Neural cell (in vitro differentiated cells): Measurements from ENCODE around the gene PHF11. TPM values are rescaled to one million over a fixed set of nuclear protein-coding genes. Genes with fewer than 3 reads are reported as not detected.

Source experiments
- H2AFZ ChIP-seq: fragments of 200-600, 300-800 bp; sonication (generic), shearing (Covaris generic); 2 replicates; pipeline ENCODE4 v1.6.0; 2014; ENCODE audit warnings: low read depth, mild to moderate bottlenecking, antibody characterized with exemption, low read length, moderate library complexity
- H3F3A ChIP-seq: fragments of 200-600 bp; shearing (Covaris generic); 2 replicates; pipeline ENCODE4 v1.6.1; 2016; ENCODE audit warnings: mild to moderate bottlenecking, moderate library complexity, mixed read lengths, antibody characterized with exemption, low read length; ENCODE audit not compliant: insufficient read depth, poor library complexity, severe bottlenecking
- H3K27ac ChIP-seq: fragments of 200-600, 300-800 bp; sonication (generic), shearing (Covaris generic); 2 replicates; pipeline ENCODE4 v1.5.1; 2014; ENCODE audit warnings: mild to moderate bottlenecking, low read length, moderate library complexity
- H3K27me3 ChIP-seq: fragments of 300-800, 200-600 bp; sonication (generic), shearing (Covaris generic); 2 replicates; pipeline ENCODE4 v1.6.0; 2014; ENCODE audit warnings: mild to moderate bottlenecking, low read depth, low read length, moderate library complexity; ENCODE audit not compliant: insufficient read depth
- H3K36me3 ChIP-seq: fragments of 300-800, 200-600 bp; sonication (generic), shearing (Covaris generic); 2 replicates; pipeline ENCODE4 v1.5.1; 2014; ENCODE audit warnings: mild to moderate bottlenecking, antibody characterized with exemption, low read length, moderate library complexity; ENCODE audit not compliant: insufficient read depth
- H3K4me2 ChIP-seq: fragments of 300-800, 200-600 bp; sonication (generic), shearing (Covaris generic); 2 replicates; pipeline ENCODE4 v1.6.0; 2014; ENCODE audit warnings: mild to moderate bottlenecking, low read length
- H3K4me3 ChIP-seq: fragments of 300-800, 200-600 bp; sonication (generic), shearing (Covaris generic); 2 replicates; pipeline ENCODE4 v1.5.1; 2014; ENCODE audit warnings: mild to moderate bottlenecking, low read length, moderate library complexity
- H3K79me2 ChIP-seq: fragments of 200-600 bp; shearing (Covaris generic); replicated peaks from 2 replicates; pipeline ENCODE4 v1.6.0; 2014; ENCODE audit warnings: mild to moderate bottlenecking, low read length, moderate library complexity; ENCODE audit not compliant: insufficient read depth
- H3K9ac ChIP-seq: fragments of 300-800, 200-600 bp; sonication (generic), shearing (Covaris generic); 2 replicates; pipeline ENCODE4 v1.6.1; 2016; ENCODE audit warnings: mild to moderate bottlenecking, low read length, mixed read lengths
- H3K9me2 ChIP-seq: fragments of 200-600 bp; shearing (Covaris generic); 2 replicates; pipeline ENCODE4 v1.6.1; 2016; ENCODE audit warnings: mild to moderate bottlenecking, low read length, mixed read lengths; ENCODE audit not compliant: insufficient read depth
- H3K9me3 ChIP-seq: fragments of 200-600, 300-800 bp; sonication (generic), shearing (Covaris generic); 2 replicates; pipeline ENCODE4 v1.6.1; 2016; ENCODE audit warnings: mild to moderate bottlenecking, mixed run types, low read length, moderate library complexity, mixed read lengths
- H4K20me1 ChIP-seq: fragments of 200-600 bp; shearing (Covaris generic); 2 replicates; pipeline ENCODE4 v1.6.1; 2016; ENCODE audit warnings: mild to moderate bottlenecking, mixed run types; ENCODE audit not compliant: insufficient read depth
- CTCF ChIP-seq: fragments of 450-650 bp; IDR thresholded peaks from 2 replicates; pipeline ENCODE4 v1.5.1; 2014; ENCODE audit warnings: antibody characterized with exemption, mild to moderate bottlenecking, moderate library complexity; ENCODE audit not compliant: poor library complexity, severe bottlenecking
- EP300 ChIP-seq: fragments of 450-650 bp; conservative IDR thresholded peaks from 2 replicates; pipeline ENCODE4 v1.6.1; 2014; ENCODE audit warnings: antibody characterized with exemption, mild to moderate bottlenecking, moderate library complexity; ENCODE audit not compliant: poor library complexity, severe bottlenecking
- EZH2 ChIP-seq: fragments of 200-600, 300-800 bp; shearing (Covaris generic), sonication (generic); IDR thresholded peaks from 2 replicates; pipeline ENCODE4 v1.6.1; 2014; ENCODE audit warnings: antibody characterized with exemption, low read length, borderline replicate concordance, mild to moderate bottlenecking; ENCODE audit not compliant: insufficient read depth, poor library complexity, severe bottlenecking
- MXI1 ChIP-seq: fragments of 450-650 bp; conservative IDR thresholded peaks from 2 replicates; pipeline ENCODE4 v1.6.1; 2014; ENCODE audit warnings: antibody characterized with exemption, mild to moderate bottlenecking; ENCODE audit not compliant: poor library complexity, severe bottlenecking
- POLR2AphosphoS5 ChIP-seq: IDR thresholded peaks from 2 replicates; pipeline ENCODE4 v1.6.1; 2012
- RAD21 ChIP-seq: fragments of 450-650 bp; conservative IDR thresholded peaks from 2 replicates; pipeline ENCODE4 v1.6.1; 2014; ENCODE audit warnings: antibody characterized with exemption, mild to moderate bottlenecking, moderate library complexity
- REST ChIP-seq: IDR thresholded peaks from 2 replicates; pipeline ENCODE4 v1.6.1; 2012; ENCODE audit warnings: borderline replicate concordance
- SMC3 ChIP-seq: fragments of 450-650 bp; conservative IDR thresholded peaks from 2 replicates; pipeline ENCODE4 v1.6.1; 2014; ENCODE audit warnings: antibody characterized with exemption, mild to moderate bottlenecking, moderate library complexity; ENCODE audit not compliant: poor library complexity
- TAF1 ChIP-seq: IDR thresholded peaks from 2 replicates; pipeline ENCODE4 v1.6.1; 2012; ENCODE audit warnings: low read depth
- polyA plus RNA-seq: library from polyadenylated mRNA; depleted of rRNA; stranded (reverse); fragments of >200 nt; gene quantifications from 2 replicates; pipeline ENCODE4 v1.2.3, GENCODE V29; 2014

The PHF11 gene
- polyA plus RNA-seq, 1 donor from 2014 or later, result not detected

- no peaks in the 10 kb centered on the region for H3K9me3 ChIP-seq
- no peak overlapping the region for H3K4me3 ChIP-seq
- no peak overlapping the region for H2AFZ ChIP-seq
- no peak overlapping the region for H3K4me2 ChIP-seq
- H4K20me1 ChIP-seq, result no peaks in the 10 kb centered on the region
- no peaks in the 10 kb centered on the region for H3K79me2 ChIP-seq
- no peak overlapping the region for H3K27ac ChIP-seq
- no peaks in the 10 kb centered on the region for H3K36me3 ChIP-seq
- H3K27me3 ChIP-seq, result no peaks in the 10 kb centered on the region
- no peaks in the 10 kb centered on the region for H3K9me2 ChIP-seq
- no peak overlapping the region for H3K9ac ChIP-seq
- no peak for TF ChIP-seq SMC3
- no peak for TF ChIP-seq EP300
- TF ChIP-seq TAF1, result no peak
- TF ChIP-seq REST, result no peak
- no peak for TF ChIP-seq MXI1
- TF ChIP-seq POLR2AphosphoS5, result no peak
- TF ChIP-seq CTCF, result no peak
- no peak for TF ChIP-seq EZH2
- no peak for TF ChIP-seq RAD21
- H3F3A ChIP-seq, result no peaks in the 10 kb centered on the region
Measured at GRCh38 chr13:49456156-49456555, 39.6 kb upstream of the PHF11 start.

- Histone ChIP-seq H4K20me1 (no peaks in the 10 kb centered on the region), H3K4me2 (no peak overlapping the region), H3K4me3 (no peak overlapping the region), H3F3A (no peaks in the 10 kb centered on the region), H3K9me2 (no peaks in the 10 kb centered on the region), H3K36me3 (no peaks in the 10 kb centered on the region), H3K9ac (no peak overlapping the region), H3K79me2 (no peaks in the 10 kb centered on the region), H3K27ac (no peak overlapping the region), H2AFZ (no peak overlapping the region), H3K9me3 (no peaks in the 10 kb centered on the region), H3K27me3 (no peaks in the 10 kb centered on the region)
- no peak for TF ChIP-seq MXI1
- TF ChIP-seq RAD21, result no peak
- no peak for TF ChIP-seq CTCF
Measured at GRCh38 chr13:49457221-49457620, 38.5 kb upstream of the PHF11 start.
